HG02588 (cell line): ENCODE results near the gene CHN2.
"Not testable (repeated sequence)": the region's sequence is repeated elsewhere in the genome, so short reads cannot be mapped to it uniquely, and the experiment has no call there.

ENCODE experiments used
- ATAC-seq: cut with Tn5 transposase; IDR thresholded peaks from one replicate; pipeline ENCODE4 v1.9.1; 2021; ENCODE audit warnings: mild to moderate bottlenecking, moderate library complexity; ENCODE audit not compliant: unreplicated experiment

Gene CHN2

GRCh38 chr7:29185613-29186012 is 9.0 kb upstream of the CHN2 start:
- ATAC-seq: no peak

GRCh38 chr7:29189743-29190201 is 4.8 kb upstream of the CHN2 start:
- ATAC-seq: no peak

DNA sequence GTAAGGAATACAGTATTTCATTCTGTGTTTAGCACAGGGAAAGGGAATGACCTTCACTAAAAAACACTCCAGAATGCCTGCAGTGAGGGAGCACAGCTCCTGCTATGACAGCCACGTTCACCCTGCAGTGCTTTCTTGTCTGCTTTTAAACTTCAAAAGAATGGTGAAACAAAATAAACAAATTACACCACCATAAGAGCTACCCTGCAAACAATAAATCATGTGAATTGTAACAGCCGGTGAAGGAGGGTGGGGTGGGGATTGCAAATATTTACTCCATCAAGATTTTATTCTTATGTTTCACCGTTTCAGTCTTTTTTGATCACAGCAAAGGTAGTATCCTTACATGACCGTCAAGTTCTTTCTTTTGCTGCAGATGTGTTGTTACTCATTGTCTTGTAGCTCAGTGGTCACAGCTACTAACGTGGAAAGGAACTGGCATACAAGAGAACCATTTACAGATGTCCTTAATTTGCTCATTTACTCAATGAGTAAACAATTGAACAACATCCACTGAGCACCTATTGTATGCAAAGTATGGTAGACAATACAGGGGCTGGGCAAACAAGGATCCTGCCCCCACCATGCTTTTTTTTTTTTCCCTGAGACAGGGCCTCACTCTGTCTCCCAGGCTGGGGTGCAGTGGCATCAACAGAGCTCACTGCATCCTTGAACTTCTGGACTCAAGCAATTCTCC is 4.1 kb upstream of the CHN2 start:
- no peak for ATAC-seq

DNA sequence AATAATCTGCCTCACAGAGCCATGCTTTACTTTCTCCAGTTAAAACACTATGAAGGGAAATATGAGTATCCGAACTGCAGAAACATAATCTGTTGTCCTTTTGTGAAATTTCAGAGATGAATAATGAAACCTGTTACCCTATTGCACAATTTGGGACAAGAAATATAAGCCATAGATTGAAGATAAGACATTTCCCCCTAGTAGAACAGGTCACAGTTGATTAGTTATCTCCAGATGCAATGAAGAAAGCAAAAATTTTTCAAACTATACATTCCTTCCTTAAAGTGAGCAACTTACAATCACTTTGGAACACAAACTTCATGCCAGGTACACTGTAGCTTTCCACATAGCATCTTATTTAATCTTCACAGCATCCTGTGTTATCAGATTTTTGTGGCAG is 2.3 kb upstream of the CHN2 start:
- no peak for ATAC-seq

DNA sequence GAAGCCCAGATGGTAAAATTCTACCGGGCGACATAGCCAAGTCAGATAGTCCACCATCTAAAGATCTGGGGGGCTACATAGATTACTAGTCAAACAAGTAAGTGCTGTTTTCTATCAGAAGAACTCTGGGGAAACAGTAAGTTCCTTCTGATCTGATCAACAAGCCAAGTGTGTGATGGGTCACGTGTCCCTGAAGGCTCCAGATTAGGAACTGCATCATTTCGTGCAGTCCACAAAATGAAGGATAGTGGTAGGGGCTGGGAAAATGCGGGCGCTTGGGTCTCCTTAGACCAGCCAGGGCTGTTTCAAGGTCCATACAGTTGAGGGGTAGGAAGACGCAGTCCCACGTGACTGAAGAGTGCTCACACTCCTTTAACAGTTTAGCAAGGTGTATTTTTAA is 1.8 kb upstream of the CHN2 start:
- ATAC-seq: no peak

GRCh38 chr7:29193316-29194205 is 1.0 kb upstream of the CHN2 start:
- ATAC-seq: no peak

DNA sequence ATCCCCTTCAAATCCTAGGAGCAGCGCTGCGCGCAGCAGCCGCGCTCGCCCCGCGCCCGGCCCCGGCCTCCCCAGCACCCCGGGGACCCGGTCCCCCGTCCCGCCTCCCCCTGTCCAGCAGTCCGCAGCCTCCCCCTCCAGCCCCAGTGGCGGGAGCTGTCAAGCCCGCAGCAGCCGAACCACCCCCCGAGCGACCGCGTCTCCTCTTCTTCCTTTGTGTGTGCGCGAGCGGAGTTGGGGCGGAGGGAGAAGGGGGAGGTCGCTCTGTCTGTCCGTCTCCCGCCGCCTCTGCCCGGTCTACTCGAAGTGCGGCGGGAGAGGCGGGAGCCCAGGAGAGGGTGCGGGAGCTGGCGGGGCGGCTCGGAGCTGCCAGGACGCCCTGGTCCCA is 375 bp upstream of the CHN2 start:
- ATAC-seq: no peak

- no peak for ATAC-seq
Observed at GRCh38 chr7:29196191-29196590, 1.6 kb downstream of the CHN2 start.

- no peak for ATAC-seq
Observed at GRCh38 chr7:29196971-29197595, 2.5 kb downstream of the CHN2 start.

DNA sequence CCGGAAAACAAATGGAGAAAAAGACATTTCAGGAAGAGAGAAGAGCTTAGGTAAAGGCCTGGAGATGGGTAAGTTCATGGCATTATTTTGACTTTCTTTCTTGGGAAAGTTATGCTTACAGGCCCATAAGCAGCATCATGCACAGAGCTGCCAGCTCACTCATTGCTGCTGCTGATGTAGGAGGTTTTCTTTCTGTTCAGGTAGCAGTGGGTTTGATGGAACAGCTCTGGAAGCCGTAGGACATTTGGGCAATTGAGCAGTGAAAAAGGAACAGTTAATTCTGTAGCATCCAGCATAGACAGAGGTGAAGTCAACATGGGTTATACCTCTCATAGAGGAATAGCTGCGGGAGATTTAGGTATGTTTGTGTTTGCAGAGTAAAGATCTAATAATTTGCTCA is 3.3 kb downstream of the CHN2 start:
- ATAC-seq: no peak

DNA sequence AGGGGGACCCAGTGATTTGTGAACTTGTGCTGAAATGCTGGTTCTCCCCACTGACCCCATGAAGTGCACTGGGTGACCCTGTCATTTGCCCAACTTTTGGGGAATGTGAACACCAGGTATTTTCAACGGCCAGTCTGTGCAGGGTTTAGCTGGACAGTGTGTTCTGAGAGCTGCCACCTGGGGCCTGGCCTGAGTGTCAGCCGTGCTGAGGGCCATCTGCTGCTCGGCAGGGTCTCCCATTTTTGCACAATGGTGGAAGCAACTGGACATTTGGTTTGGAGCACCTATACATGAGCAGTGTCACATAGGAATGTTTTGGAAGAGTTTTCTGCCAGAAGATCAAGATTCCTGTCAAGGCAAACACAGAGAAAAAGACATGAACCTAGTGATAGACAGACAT is 5.2 kb downstream of the CHN2 start:
- no peak for ATAC-seq

DNA sequence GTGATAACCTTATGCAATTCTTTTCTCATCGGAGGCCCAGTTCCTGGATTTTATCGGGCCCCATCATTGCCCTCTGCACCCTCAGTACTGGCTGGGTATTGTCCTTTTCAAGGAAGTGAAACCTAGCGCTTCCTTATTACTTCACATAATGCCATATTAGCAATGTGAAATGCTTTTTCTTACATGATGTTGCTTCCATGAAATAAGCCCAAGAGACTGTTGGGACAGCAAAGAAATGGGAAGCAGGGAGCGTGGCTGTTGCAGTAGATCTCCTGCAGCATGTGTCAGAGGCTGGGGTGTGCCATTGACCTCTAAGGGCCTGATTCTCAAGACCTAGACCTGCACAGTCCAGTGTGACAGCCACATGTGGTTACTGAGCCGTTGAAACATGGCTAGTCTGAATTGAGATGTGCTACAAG is 8.1 kb downstream of the CHN2 start:
- no peak for ATAC-seq

DNA sequence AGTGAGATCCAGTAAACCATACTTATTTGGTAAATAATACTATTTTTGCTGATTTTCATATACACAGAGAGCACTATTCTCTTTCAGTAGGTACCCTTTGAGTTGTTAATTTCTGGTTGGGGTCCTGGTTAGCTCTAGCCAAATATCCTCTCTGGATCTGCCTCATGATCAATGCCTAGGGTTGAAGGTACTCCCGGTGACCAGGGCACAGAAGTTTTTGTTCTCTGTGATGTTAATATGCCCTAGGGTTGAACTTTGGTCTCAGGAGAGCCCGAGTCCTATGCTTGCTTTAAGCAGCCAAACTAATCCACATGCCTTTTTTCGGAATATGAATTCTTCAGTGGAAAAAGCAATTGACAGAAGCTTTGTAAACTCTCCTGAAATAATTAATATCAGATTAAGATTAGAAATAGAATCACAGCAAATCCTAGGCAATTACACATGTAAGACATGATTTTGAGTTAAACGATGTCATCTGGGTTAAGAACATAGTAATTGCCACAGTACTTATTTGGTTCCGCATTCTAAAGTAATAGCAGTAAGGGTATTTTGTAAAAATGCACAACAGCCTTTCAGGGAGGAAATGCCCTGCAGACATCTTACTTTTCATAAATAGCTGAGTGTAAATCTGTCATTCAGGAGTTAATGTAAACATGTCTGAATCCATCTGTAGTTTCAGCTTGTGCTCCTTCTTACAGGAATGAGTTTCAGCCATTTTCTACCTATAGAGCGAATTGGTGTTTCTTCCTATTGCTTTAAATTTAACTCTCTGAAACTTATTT is 10.1 kb downstream of the CHN2 start:
- ATAC-seq: no peak

DNA sequence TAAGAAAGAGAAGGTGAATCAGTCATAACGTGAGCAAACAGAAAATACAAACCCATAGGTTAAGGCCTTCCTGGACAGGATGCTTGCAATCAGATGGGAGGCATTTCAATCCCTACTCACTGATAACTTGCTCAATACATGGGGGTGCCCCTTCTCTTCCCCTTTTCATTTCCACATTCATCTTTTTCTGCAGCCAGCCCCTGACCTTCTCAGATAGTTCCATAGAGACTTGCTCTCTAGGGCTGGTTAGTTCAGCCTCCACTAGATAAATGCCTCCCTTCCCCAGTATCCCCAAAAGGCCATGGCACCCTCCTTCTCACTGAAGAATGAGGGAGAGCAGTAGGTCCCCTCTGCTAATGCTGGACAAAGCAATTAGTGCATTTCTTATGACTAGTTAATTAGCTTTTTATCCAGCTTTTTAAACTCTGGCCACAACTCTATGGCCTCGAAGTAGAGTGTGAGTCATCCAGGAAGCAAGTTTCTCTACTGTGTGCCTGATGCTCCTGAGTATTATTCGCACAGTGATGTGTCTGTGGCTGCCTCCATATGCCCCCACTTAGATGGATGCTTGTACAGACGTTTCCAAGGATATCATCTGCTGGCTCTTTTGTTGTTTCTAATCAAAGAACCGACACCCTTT is 12.7 kb downstream of the CHN2 start:
- ATAC-seq: no peak

DNA sequence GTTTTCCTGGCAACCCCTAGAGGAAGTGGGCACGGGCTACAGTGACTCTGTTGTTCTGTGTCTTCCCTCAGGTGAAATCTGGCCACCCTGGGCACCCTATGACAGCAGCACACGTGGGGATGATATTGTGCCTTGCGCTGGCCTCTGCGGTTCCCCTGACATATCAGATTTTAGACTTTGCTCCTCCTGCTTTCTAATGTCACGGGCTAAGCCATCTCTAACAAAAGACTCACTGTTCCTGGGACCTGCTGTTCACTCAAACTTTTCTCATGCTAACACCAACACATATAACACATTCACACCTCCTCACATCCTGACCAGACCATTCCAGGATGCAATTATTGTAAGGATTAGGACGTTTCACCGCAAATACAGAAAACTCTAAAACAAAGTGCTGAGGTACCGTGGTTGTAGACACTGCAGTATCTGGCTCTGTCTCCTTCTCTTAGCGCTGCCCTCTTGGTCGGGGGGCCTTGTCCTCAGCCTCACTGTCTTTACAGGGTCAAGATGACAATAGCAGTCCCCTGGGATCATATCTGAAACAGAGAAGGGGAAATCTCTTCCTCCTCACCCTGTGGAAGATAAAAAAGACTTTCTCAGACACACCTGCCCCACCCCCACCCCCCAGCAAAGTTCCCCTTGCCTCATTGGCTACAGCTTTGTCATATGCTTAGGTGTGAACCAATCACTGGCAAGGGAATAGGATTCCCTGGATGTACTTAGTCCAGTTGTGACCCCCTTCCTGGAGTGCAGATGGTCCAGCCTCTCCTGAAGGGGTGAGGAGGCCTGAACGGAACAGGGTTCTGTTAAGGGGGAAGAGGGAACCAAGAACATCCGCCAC is 14.1 kb downstream of the CHN2 start:
- no peak for ATAC-seq

DNA sequence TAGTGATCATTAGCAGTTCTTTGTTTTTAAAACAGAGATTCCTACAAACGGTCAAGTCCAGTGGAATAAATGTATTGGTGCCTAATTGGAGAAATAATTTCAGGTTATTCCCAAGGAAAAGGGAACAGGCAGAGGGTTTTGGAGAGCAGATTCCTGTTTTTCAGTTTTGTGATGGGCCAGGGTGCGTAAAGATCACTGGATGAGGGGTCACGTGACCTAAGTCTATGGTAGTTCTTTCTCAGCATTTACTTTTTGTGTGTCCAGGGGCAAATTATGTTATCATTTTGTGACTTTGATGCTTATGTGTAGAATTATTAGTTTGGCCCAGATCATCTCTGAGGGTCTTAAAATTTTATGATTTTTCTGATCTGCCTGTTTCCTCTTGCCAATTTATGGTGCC is 15.2 kb downstream of the CHN2 start:
- ATAC-seq: no peak

DNA sequence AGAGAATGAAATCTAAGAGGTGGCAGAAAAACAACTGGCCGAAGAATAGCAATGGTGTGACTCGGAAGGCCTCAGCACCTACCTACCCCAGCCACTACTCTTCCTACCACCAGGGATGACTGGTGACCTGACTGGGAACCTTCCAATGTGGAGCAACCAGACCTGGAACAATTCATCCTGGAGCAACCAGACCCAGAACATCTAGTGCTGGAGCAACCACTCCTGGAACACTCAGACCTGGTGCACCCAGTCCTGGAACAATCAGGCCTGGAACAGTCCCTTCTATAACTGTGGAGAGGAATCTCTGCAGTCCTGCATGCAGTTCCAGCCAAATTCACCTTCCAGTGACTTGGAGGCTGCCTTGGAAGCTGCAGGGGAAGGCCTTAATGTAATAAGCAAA is 18.2 kb downstream of the CHN2 start:
- not testable (repeated sequence) for ATAC-seq

GRCh38 chr7:29214056-29214455 is 19.5 kb downstream of the CHN2 start:
- ATAC-seq: no peak

- no peak for ATAC-seq
Observed at GRCh38 chr7:29214816-29215215, 20.2 kb downstream of the CHN2 start.

- no peak for ATAC-seq
Observed at GRCh38 chr7:29216128-29216527, 21.6 kb downstream of the CHN2 start.
